ENCODE results near the gene GCC1. TPM values are rescaled to one million over a fixed set of nuclear protein-coding genes. Genes with fewer than 3 reads are reported as not detected.

GCC1 gene
- total RNA-seq, 2 donors from 2014 or later = 22.5 to 32.3 TPM

- 50% methylated on average over 2 of the region's 2 CpGs for WGBS
- Histone ChIP-seq H3K27ac (no peak overlapping the region), H3K4me3 (no peak overlapping the region), H3K36me3 (no peaks in the 10 kb centered on the region), H3K9me3 (no peaks in the 10 kb centered on the region), H3K4me1 (replicated peaks) (no peaks in the 10 kb centered on the region), H3K27me3 (replicated peaks; ENCODE audit: insufficient read depth) (no peaks in the 10 kb centered on the region)
- no peak for TF ChIP-seq CTCF (IDR thresholded peaks at IDR 0.05)
- TF ChIP-seq POLR2A (IDR thresholded peaks at IDR 0.05) = no peak
- no peak for TF ChIP-seq POLR2AphosphoS5 (IDR thresholded peaks at IDR 0.05)
- intact Hi-C loops (cut with DNase I) = no loop called here
- DNase-seq (ENCODE audit: low spot score) = no peak
These were observed 49.1 kb downstream of the GCC1 start for GRCh38 chr7:127536394-127536691.

GRCh38 chr7:127535546-127536393 is 49.6 kb downstream of the GCC1 start:
- Histone ChIP-seq H3K36me3 (no peaks in the 10 kb centered on the region), H3K27ac (no peak overlapping the region), H3K4me1 (replicated peaks) (no peaks in the 10 kb centered on the region), H3K4me3 (no peak overlapping the region), H3K27me3 (replicated peaks; ENCODE audit: insufficient read depth) (no peaks in the 10 kb centered on the region), H3K9me3 (no peaks in the 10 kb centered on the region)
- 84% methylated on average over 11 of the region's 11 CpGs for WGBS
- DNase-seq (ENCODE audit: low spot score) = no peak
- TF ChIP-seq POLR2A (IDR thresholded peaks at IDR 0.05) (no peak), CTCF (IDR thresholded peaks at IDR 0.05) (no peak), POLR2AphosphoS5 (IDR thresholded peaks at IDR 0.05) (no peak)
- intact Hi-C loops (cut with DNase I) = no loop called here

GRCh38 chr7:127534636-127535035 is 50.8 kb downstream of the GCC1 start:
- intact Hi-C loops (cut with DNase I) = no loop called here
- Histone ChIP-seq H3K4me3 (no peak overlapping the region), H3K36me3 (no peaks in the 10 kb centered on the region), H3K9me3 (no peaks in the 10 kb centered on the region), H3K4me1 (replicated peaks) (no peaks in the 10 kb centered on the region), H3K27me3 (replicated peaks; ENCODE audit: insufficient read depth) (no peaks in the 10 kb centered on the region), H3K27ac (no peak overlapping the region)
- 42% methylated on average over 5 of the region's 5 CpGs for WGBS
- TF ChIP-seq CTCF (IDR thresholded peaks at IDR 0.05) (no peak), POLR2AphosphoS5 (IDR thresholded peaks at IDR 0.05) (no peak), POLR2A (IDR thresholded peaks at IDR 0.05) (no peak)
- DNase-seq (ENCODE audit: low spot score) = no peak

- H3K36me3 ChIP-seq = no peaks in the 10 kb centered on the region
- intact Hi-C loops (cut with DNase I) = no loop called here
- no peak for DNase-seq (ENCODE audit: low spot score)
- H3K27ac ChIP-seq = no peak overlapping the region
- H3K4me3 ChIP-seq = no peak overlapping the region
- TF ChIP-seq CTCF (IDR thresholded peaks at IDR 0.05) = no peak
- no peak for TF ChIP-seq POLR2A (IDR thresholded peaks at IDR 0.05)
- TF ChIP-seq POLR2AphosphoS5 (IDR thresholded peaks at IDR 0.05) = no peak
- no peaks in the 10 kb centered on the region for H3K9me3 ChIP-seq
- no peaks in the 10 kb centered on the region for H3K27me3 ChIP-seq (replicated peaks; ENCODE audit: insufficient read depth)
- no peaks in the 10 kb centered on the region for H3K4me1 ChIP-seq (replicated peaks)
These were observed 52.7 kb downstream of the GCC1 start for GRCh38 chr7:127532736-127533135.

- Histone ChIP-seq H3K4me1 (replicated peaks) (no peaks in the 10 kb centered on the region), H3K4me3 (no peak overlapping the region), H3K36me3 (no peaks in the 10 kb centered on the region), H3K27me3 (replicated peaks; ENCODE audit: insufficient read depth) (no peaks in the 10 kb centered on the region), H3K9me3 (no peaks in the 10 kb centered on the region), H3K27ac (no peak overlapping the region)
- intact Hi-C loops (cut with DNase I) = no loop called here
- no peak for DNase-seq (ENCODE audit: low spot score)
- 52% methylated on average over 2 of the region's 2 CpGs for WGBS
- TF ChIP-seq CTCF (IDR thresholded peaks at IDR 0.05) = no peak
- TF ChIP-seq POLR2A (IDR thresholded peaks at IDR 0.05) = no peak
- no peak for TF ChIP-seq POLR2AphosphoS5 (IDR thresholded peaks at IDR 0.05)
These were observed 53.2 kb downstream of the GCC1 start for GRCh38 chr7:127532151-127532550.

Measured in prostate gland (tissue), 2 donors.